Endodermal cell (in vitro differentiated cells): ENCODE results near the gene MIPEP. TPM values are rescaled to one million over a fixed set of nuclear protein-coding genes. Genes with fewer than 3 reads are reported as not detected.

Experiments used
- DNase-seq: peaks from one replicate; pipeline ENCODE4 v3.0.0-alpha.2; 2017
- H3K27ac ChIP-seq: 2 replicates; pipeline ENCODE4 v1.5.1; 2013; ENCODE audit warnings: mild to moderate bottlenecking, low read depth, low read length, moderate library complexity
- H3K27me3 ChIP-seq: 2 replicates; pipeline ENCODE4 v1.6.1; 2013; ENCODE audit warnings: mild to moderate bottlenecking, low read length, moderate library complexity; ENCODE audit not compliant: insufficient read depth, control insufficient read depth, poor library complexity, severe bottlenecking
- H3K36me3 ChIP-seq: 2 replicates; pipeline ENCODE4 v1.7.0; 2013; ENCODE audit warnings: mild to moderate bottlenecking, low read length, moderate library complexity; ENCODE audit not compliant: control insufficient read depth, insufficient read depth
- H3K4me1 ChIP-seq: one replicate; pipeline ENCODE4 v1.7.0; 2013; ENCODE audit warnings: low read length; ENCODE audit not compliant: control insufficient read depth, insufficient read depth
- H3K4me3 ChIP-seq: 2 replicates; pipeline ENCODE4 v1.5.1; 2013; ENCODE audit warnings: mild to moderate bottlenecking, low read length, moderate library complexity
- H3K9ac ChIP-seq: 2 replicates; pipeline ENCODE4 v1.6.1; 2013; ENCODE audit warnings: mild to moderate bottlenecking, low read length, moderate library complexity; ENCODE audit not compliant: poor library complexity, severe bottlenecking; ENCODE audit errors: extremely low read depth
- H3K9me3 ChIP-seq: 2 replicates; pipeline ENCODE4 v1.6.1; 2013; ENCODE audit warnings: mild to moderate bottlenecking, low read length, moderate library complexity; ENCODE audit not compliant: control insufficient read depth
- H3K27ac Mint-ChIP-seq: 2 replicates; pipeline ENCODE4 v1.8.0; 2020; ENCODE audit warnings: mixed read lengths
- H3K27me3 Mint-ChIP-seq: 2 replicates; pipeline ENCODE4 v1.8.0; 2021; ENCODE audit warnings: mild to moderate bottlenecking, mixed read lengths; ENCODE audit not compliant: insufficient read depth
- H3K36me3 Mint-ChIP-seq: 2 replicates; pipeline ENCODE4 v1.8.0; 2020; ENCODE audit warnings: low read depth, mixed read lengths
- H3K4me1 Mint-ChIP-seq: 2 replicates; pipeline ENCODE4 v1.8.0; 2020; ENCODE audit warnings: mixed read lengths
- H3K4me3 Mint-ChIP-seq: 2 replicates; pipeline ENCODE4 v1.8.0; 2020; ENCODE audit warnings: mild to moderate bottlenecking, moderate library complexity, mixed read lengths
- H3K9me3 Mint-ChIP-seq: 2 replicates; pipeline ENCODE4 v1.8.0; 2020; ENCODE audit warnings: mild to moderate bottlenecking, mixed read lengths
- CTCF ChIP-seq: fragments of 200-600 bp; sonication (generic); conservative IDR thresholded peaks from 2 replicates; pipeline ENCODE4 v1.5.0; 2021; ENCODE audit warnings: antibody characterized with exemption, mild to moderate bottlenecking
- WGBS, 2 experiments: methylation state at CpG; one replicate each; pipeline versions ENCODE4 v1.1.5 to v1.1.7; 2013; ENCODE audit warnings: missing lambda C conversion rate in 2 of 2, mixed read lengths in 1 of 2; ENCODE audit not compliant: insufficient coverage in 1 of 2, insufficient read length in 1 of 2; 5-methylcytosine and 5-hydroxymethylcytosine counted together
- total RNA-seq, 2 donors: library from RNA; stranded (reverse); fragmentation: NEBNext Ultra II Directional in 1 of 2; extraction: Animal tissue kit (Norgen Biotek cat#: 25700) in 1 of 2; gene quantifications; 2 replicates in 1 of 2; 3 replicates in 1 of 2; pipeline ENCODE4 v1.2.1, GENCODE V29; 2021

MIPEP gene
- total RNA-seq, 2 donors from 2014 or later: 23.1 to 23.9 TPM

GRCh38 chr13:23843436-23843835 lies 45.8 kb downstream of the MIPEP start:
- Histone ChIP-seq H3K36me3 (no peaks in the 10 kb centered on the region), H3K9me3 (no peaks in the 10 kb centered on the region), H3K4me1 (no peaks in the 10 kb centered on the region), H3K27me3 (peaks cover 36% of the 10 kb centered on the region), H3K9ac (no peak overlapping the region), H3K27ac (no peak overlapping the region), H3K4me3 (no peak overlapping the region)
- H3K27me3 Mint-ChIP-seq: peaks cover 27% of the 10 kb centered on the region
- WGBS, 2 experiments: 40 to 65% methylated on average over 1 of the region's 1 CpG
- no peak overlapping the region for H3K4me3 Mint-ChIP-seq
- H3K36me3 Mint-ChIP-seq: no peaks in the 10 kb centered on the region
- DNase-seq: no peak
- H3K27ac Mint-ChIP-seq: no peak overlapping the region
- no peak for TF ChIP-seq CTCF
- no peaks in the 10 kb centered on the region for H3K9me3 Mint-ChIP-seq
- peaks cover 12% of the 10 kb centered on the region for H3K4me1 Mint-ChIP-seq

- Histone ChIP-seq H3K9me3 (no peaks in the 10 kb centered on the region), H3K36me3 (no peaks in the 10 kb centered on the region), H3K4me1 (no peaks in the 10 kb centered on the region), H3K9ac (no peak overlapping the region), H3K27me3 (peaks cover 30% of the 10 kb centered on the region), H3K4me3 (no peak overlapping the region), H3K27ac (no peak overlapping the region)
- H3K27me3 Mint-ChIP-seq: peaks cover 22% of the 10 kb centered on the region
- no peak overlapping the region for H3K27ac Mint-ChIP-seq
- no peak overlapping the region for H3K4me3 Mint-ChIP-seq
- H3K4me1 Mint-ChIP-seq: peaks cover 9% of the 10 kb centered on the region
- 84 to 90% methylated on average over 6 to 8 of the region's 8 CpGs for WGBS, 2 experiments
- H3K9me3 Mint-ChIP-seq: no peaks in the 10 kb centered on the region
- H3K36me3 Mint-ChIP-seq: no peaks in the 10 kb centered on the region
- no peak for TF ChIP-seq CTCF
- DNase-seq: no peak
Measured at GRCh38 chr13:23842406-23842805, 46.8 kb downstream of the MIPEP start.

- Histone ChIP-seq H3K36me3 (peaks cover 6% of the 10 kb centered on the region), H3K4me3 (no peak overlapping the region), H3K4me1 (no peaks in the 10 kb centered on the region), H3K27ac (no peak overlapping the region), H3K27me3 (no peaks in the 10 kb centered on the region), H3K9ac (no peak overlapping the region), H3K9me3 (no peaks in the 10 kb centered on the region)
- TF ChIP-seq CTCF: no peak
- H3K4me1 Mint-ChIP-seq: peaks cover 3% of the 10 kb centered on the region
- no peak overlapping the region for H3K27ac Mint-ChIP-seq
- DNase-seq: no peak
- H3K27me3 Mint-ChIP-seq: no peaks in the 10 kb centered on the region
- H3K4me3 Mint-ChIP-seq: no peak overlapping the region
- H3K36me3 Mint-ChIP-seq: peaks cover 5% of the 10 kb centered on the region
- WGBS, 2 experiments: 92 to 96% methylated on average over 24 to 36 of the region's 36 CpGs
- no peaks in the 10 kb centered on the region for H3K9me3 Mint-ChIP-seq
Measured at GRCh38 chr13:23833733-23834611, 55.2 kb downstream of the MIPEP start.
